Measurements from ENCODE around the gene ITGB5. TPM values are rescaled to one million over a fixed set of nuclear protein-coding genes. Genes with fewer than 3 reads are reported as not detected.

ITGB5 gene
- total and polyA plus RNA-seq, 2 experiments from 2014 or later = 103 to 109 TPM

- no peak for TF ChIP-seq CTCF (IDR thresholded peaks at IDR 0.05; ENCODE audit: poor library complexity)
- no peak for TF ChIP-seq EZH2 (IDR thresholded peaks at IDR 0.05; ENCODE audit: borderline replicate concordance)
- TF ChIP-seq EZH2phosphoT487 (IDR thresholded peaks at IDR 0.05; ENCODE audit: low read depth, severe bottlenecking, unreplicated experiment) = no peak
- Histone ChIP-seq H3K27ac (no peak overlapping the region), H3K36me3 (replicated peaks; ENCODE audit: insufficient read depth, low read depth) (no peaks in the 10 kb centered on the region), H3K4me1 (ENCODE audit: insufficient read depth) (no peaks in the 10 kb centered on the region), H2AFZ (no peak overlapping the region), H3K4me3 (no peak overlapping the region), H3K27me3 (no peaks in the 10 kb centered on the region), H3K79me2 (no peaks in the 10 kb centered on the region), H3K4me2 (no peak overlapping the region), H3K9me3 (ENCODE audit: low read depth) (no peaks in the 10 kb centered on the region), H3K9me2 (replicated peaks; ENCODE audit: insufficient read depth) (no peaks in the 10 kb centered on the region), H4K20me1 (ENCODE audit: insufficient read depth, poor library complexity, severe bottlenecking) (no peaks in the 10 kb centered on the region)
- no peak for DNase-seq (ENCODE audit: low spot score)
- 65% methylated on average over 8 of the region's 8 CpGs for WGBS (ENCODE audit: low lambda C conversion rate, missing lambda C conversion rate)
Measured at GRCh38 chr3:124916837-124917409, 29.8 kb upstream of the ITGB5 start.

GRCh38 chr3:124915254-124915653 lies 28.1 kb upstream of the ITGB5 start:
- no peak overlapping the region for H2AFZ ChIP-seq
- H3K4me1 ChIP-seq (ENCODE audit: insufficient read depth) = no peaks in the 10 kb centered on the region
- no peaks in the 10 kb centered on the region for H3K27me3 ChIP-seq
- H3K27ac ChIP-seq = no peak overlapping the region
- H3K9me2 ChIP-seq (replicated peaks; ENCODE audit: insufficient read depth) = no peaks in the 10 kb centered on the region
- no peaks in the 10 kb centered on the region for H3K79me2 ChIP-seq
- no peaks in the 10 kb centered on the region for H3K36me3 ChIP-seq (replicated peaks; ENCODE audit: insufficient read depth, low read depth)
- 96% methylated on average over 3 of the region's 3 CpGs for WGBS (ENCODE audit: low lambda C conversion rate, missing lambda C conversion rate)
- no peaks in the 10 kb centered on the region for H4K20me1 ChIP-seq (ENCODE audit: insufficient read depth, poor library complexity, severe bottlenecking)
- no peak overlapping the region for H3K4me2 ChIP-seq
- TF ChIP-seq EZH2 (IDR thresholded peaks at IDR 0.05; ENCODE audit: borderline replicate concordance) = no peak
- H3K9me3 ChIP-seq (ENCODE audit: low read depth) = no peaks in the 10 kb centered on the region
- no peak for DNase-seq (ENCODE audit: low spot score)
- no peak overlapping the region for H3K4me3 ChIP-seq

- Histone ChIP-seq H3K27ac (no peak overlapping the region), H2AFZ (no peak overlapping the region), H4K20me1 (ENCODE audit: insufficient read depth, poor library complexity, severe bottlenecking) (no peaks in the 10 kb centered on the region), H3K4me3 (no peak overlapping the region), H3K27me3 (no peaks in the 10 kb centered on the region), H3K4me2 (no peak overlapping the region), H3K9me2 (replicated peaks; ENCODE audit: insufficient read depth) (no peaks in the 10 kb centered on the region), H3K36me3 (replicated peaks; ENCODE audit: insufficient read depth, low read depth) (no peaks in the 10 kb centered on the region), H3K9me3 (ENCODE audit: low read depth) (no peaks in the 10 kb centered on the region), H3K4me1 (ENCODE audit: insufficient read depth) (no peaks in the 10 kb centered on the region), H3K79me2 (no peaks in the 10 kb centered on the region)
- TF ChIP-seq EZH2 (IDR thresholded peaks at IDR 0.05; ENCODE audit: borderline replicate concordance) (no peak), EZH2phosphoT487 (IDR thresholded peaks at IDR 0.05; ENCODE audit: low read depth, severe bottlenecking, unreplicated experiment) (no peak)
- whole genome bisulfite sequencing (ENCODE audit: low lambda C conversion rate, missing lambda C conversion rate) = 71% methylated on average over 9 of the region's 9 CpGs
- no peak for DNase-seq (ENCODE audit: low spot score)
Measured at GRCh38 chr3:124907957-124908356, 20.8 kb upstream of the ITGB5 start.

GRCh38 chr3:124904835-124905492 lies 17.8 kb upstream of the ITGB5 start:
- H3K79me2 ChIP-seq = peaks cover 3% of the 10 kb centered on the region
- 92% methylated on average over 6 of the region's 6 CpGs for WGBS (ENCODE audit: low lambda C conversion rate, missing lambda C conversion rate)
- TF ChIP-seq EZH2phosphoT487 (IDR thresholded peaks at IDR 0.05; ENCODE audit: low read depth, severe bottlenecking, unreplicated experiment) = no peak
- no peak for TF ChIP-seq CTCF (IDR thresholded peaks at IDR 0.05; ENCODE audit: poor library complexity)
- no peaks in the 10 kb centered on the region for H3K36me3 ChIP-seq (replicated peaks; ENCODE audit: insufficient read depth, low read depth)
- no peak overlapping the region for H3K4me2 ChIP-seq
- H3K27ac ChIP-seq = no peak overlapping the region
- no peak overlapping the region for H2AFZ ChIP-seq
- no peaks in the 10 kb centered on the region for H4K20me1 ChIP-seq (ENCODE audit: insufficient read depth, poor library complexity, severe bottlenecking)
- no peaks in the 10 kb centered on the region for H3K9me2 ChIP-seq (replicated peaks; ENCODE audit: insufficient read depth)
- no peaks in the 10 kb centered on the region for H3K4me1 ChIP-seq (ENCODE audit: insufficient read depth)
- no peaks in the 10 kb centered on the region for H3K27me3 ChIP-seq
- H3K9me3 ChIP-seq (ENCODE audit: low read depth) = no peaks in the 10 kb centered on the region
- no peak for DNase-seq (ENCODE audit: low spot score)
- H3K4me3 ChIP-seq = no peak overlapping the region

All from hepatocyte (in vitro differentiated cells).